ENCODE data around the gene TPM4.
A peak's percentile ranks its signal among the peaks of the same experiment; 100 is the strongest.

The TPM4 gene

GRCh38 chr19:16042533-16043085, 33.7 kb upstream of the TPM4 start:
- no peak for DNase-seq

DNA sequence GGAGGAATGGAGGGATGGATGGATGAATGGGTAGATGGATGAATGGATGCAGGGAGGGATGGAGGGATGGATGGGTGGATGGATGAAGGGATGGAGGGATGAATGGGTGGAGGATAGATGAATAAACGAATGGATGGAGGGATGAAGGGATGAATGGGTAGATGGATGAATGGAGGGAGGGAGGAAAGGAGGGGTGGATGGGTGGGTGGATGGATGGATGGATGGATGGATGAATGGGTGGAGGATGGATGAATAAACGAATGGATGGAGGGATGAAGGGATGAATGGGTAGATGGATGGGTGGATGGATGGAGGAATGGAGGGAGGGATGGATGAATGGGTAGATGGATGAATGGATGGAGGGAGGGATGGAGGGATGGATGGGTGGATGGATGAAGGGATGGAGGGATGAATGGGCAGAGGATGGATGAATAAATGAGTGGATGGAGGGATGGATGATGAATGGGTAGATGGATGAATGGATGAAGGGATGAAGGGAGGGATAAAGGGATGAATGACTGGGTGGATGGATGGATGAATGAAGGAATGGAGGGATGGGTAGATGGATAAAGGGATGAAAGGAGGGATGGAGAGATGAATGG, 33.0 kb upstream of the TPM4 start:
- DNase-seq: no peak

GRCh38 chr19:16044746-16045145, 31.5 kb upstream of the TPM4 start:
- DNase-seq: no peak

DNA sequence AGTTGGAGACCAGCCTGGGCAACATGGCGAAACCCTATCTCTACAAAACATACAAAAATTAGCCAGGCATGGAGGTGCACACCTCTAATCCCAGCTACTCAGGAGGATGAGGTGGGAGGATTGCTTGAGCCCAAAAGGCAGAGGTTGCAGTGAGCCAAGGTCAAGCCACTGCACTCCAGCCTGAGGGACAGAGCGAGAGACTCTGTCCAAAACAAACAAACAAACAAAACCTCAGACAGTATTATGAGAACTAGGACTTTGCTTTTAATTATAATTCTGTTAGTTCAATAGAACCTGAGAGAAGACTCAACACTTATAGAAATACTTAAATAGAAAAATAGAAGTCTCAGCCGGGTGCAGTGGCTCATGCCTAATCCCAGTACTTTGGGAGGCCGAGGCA, 31.1 kb upstream of the TPM4 start:
- DNase-seq: no peak

DNA sequence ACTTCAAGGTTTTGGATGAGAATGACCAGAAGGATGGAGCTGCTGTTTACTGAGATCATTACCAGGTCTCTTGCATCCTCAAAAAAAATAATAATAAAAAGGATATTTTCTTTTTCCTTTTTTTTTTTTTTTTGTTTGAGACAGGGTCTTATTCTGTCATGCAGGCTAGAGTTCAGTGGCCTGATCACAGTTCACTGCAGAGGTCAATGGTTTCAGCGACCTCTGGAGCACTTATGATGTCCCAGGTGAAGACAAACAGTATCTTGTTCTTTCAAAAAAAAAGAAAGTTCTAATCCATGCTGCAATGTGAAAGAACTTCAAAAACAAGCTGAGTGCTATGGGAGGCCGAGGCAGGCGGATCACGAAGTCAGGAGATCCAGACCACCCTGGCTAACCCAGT, 30.4 kb upstream of the TPM4 start:
- no peak for DNase-seq

DNA sequence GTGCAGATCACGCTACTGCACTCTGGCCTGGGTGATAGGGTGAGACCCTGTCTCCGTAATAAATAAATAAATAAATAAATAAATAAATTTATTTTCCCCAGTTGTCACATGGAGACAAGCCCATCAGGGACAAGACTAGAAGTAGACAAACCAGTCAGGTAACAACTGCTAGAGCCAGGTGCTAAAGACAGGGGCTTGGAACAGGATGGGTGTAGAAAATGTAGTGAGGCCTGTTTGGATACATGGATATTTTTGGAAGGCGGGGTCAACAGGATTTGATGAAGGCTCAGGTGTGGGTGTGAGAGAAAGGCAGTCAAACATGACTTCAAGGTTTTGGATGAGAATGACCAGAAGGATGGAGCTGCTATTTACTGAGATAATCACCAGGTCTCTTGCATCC, 27.7 kb upstream of the TPM4 start:
- DNase-seq: no peak

DNA sequence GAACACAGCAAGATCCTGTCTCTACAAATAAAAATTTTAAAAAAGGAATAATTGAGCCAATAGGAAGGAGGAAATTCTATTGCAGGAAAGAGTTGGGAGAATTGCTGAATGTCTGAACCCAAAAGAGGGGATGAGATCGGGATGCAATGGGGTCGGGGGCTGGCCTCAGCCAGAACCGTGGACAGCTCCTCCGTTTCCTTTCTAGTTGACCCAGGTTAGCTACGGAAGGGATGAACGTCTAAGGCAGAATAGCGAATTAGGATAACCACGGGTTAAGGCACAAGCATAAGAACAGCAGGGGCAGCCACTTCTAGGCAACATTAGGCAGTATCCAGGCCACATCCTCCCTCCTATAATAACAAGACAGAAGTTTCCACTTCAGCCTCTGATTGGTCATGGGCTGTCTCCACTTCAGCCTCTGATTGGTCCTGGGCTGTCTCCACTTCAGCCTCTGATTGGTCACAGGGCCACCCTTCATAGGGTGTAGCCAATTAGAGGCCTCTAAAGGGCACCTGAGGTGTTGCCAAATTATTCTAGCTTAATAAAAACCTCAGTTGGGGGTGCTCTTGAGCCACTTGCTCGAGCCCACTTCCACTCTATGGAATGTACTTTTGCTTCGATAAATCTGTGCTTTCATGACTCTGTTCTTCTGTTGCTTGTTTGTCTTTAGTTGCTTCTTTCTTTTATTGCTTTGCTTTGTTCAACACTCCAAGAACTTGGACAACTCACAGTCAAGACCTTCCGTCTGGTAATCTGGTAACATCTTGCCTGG, 24.9 kb upstream of the TPM4 start:
- no peak for DNase-seq

DNA sequence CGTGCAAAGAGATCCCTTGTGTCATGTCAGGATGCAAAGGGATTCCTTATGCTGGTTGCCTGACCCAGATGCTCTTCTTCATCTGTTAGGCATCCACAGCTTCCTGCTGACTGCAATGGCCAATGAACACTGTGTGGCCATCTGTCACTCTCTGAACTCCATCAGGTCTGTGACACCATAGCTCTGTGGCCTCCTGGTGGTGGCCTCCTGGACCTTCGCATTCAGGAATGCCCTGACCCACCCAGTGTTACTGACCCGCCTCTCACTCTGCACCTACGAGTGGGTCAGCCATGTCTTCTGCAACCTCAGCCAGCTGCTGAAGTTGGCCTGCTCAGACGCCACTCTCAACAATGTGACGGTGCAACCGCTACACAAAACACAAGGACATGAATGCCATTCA, 23.9 kb upstream of the TPM4 start:
- DNase-seq: no peak

DNA sequence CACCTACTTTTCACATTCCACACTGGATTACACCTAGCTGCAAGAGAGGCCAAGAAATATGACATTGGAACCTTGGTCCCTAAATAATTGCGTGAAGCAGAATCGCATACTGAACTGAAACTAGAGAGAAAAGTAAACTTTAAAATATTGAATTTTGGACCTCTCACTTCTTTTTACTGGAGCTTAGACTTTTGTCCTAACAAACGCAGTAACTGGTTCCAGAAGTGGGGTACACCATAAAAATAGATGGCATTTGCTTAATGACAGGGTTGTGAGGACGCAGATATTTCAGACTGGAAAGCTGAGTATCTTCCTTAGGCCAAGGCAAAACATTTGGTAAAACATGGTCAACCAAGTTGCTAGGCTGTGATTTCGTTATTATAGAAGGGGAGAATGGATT, 19.2 kb upstream of the TPM4 start:
- DNase-seq: no peak

GRCh38 chr19:16060294-16060693, 16.0 kb upstream of the TPM4 start:
- DNase-seq: no peak

DNA sequence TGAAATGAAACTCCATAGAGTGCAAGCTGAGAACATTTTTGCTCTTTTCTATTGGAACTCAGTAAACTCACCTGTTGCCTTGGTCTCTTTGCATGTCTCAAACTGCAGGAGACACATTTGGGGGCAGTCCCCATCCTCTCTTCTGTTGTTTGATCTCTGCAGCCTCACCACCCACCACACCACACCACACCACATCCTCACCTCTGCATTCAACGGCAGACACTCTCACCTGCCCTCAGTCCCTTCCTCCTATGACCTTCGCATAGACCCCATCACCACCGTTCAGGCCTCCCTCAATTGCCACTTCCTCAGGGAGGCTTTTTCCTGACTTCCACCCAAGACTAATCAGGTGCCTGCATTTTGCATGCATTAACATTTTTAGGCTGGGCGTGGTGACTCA, 14.4 kb upstream of the TPM4 start:
- DNase-seq: no peak

DNA sequence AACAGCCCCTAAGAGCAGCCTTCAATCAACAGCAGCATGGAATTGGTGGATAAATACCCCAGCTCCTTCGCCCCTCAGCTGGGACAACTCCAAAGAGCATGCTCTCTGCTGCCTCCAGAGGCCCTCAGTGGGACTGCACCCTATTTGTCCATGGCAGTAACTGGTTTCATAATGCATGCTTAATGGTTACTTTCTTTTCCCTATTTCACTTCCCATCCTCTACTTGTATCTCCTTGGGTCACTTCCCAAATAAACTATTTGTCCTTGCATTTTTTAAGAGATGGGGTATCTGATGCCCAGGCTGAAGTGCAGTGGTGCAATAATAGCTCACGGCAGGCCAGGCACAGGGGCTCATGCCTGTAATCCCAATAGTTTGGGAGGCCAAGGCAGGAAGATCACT, 13.5 kb upstream of the TPM4 start:
- DNase-seq: peak; percentile 14 to 16

DNA sequence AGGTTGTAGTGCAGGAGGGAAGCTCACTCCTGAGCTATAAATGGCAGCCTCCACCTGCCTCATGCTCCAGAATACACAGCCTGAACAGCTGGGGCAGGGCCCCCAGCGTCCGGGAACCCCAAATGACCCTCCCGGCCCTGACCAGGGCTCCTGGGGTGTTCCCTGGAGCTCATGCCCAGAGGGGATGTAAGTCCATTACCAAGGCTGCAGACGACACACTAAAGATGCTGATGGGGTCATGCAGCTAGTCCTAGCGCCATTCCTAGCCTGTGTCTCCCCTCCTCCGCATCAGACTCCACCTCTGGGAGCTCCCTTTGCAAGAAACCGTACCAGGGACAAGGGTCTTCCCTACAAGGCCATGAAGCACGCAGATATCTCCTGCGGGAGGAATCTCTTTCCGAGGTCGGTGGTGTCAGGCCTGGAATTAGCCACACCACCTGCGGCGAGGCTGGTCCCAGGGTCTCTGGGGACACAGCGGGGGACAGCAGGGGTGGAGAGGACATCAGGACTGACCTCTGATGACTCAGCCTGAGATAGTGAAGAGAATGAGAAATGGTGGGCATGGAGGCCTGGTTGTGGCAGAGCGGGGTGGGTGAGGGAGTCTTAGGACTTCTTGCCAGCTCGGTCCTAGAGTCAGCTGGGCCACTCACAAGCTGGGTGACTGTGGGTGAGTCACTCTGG, 11.9 kb upstream of the TPM4 start:
- no peak for DNase-seq

- DNase-seq: no peak
These were observed 9.6 kb upstream of the TPM4 start for GRCh38 chr19:16066611-16067104.

DNA sequence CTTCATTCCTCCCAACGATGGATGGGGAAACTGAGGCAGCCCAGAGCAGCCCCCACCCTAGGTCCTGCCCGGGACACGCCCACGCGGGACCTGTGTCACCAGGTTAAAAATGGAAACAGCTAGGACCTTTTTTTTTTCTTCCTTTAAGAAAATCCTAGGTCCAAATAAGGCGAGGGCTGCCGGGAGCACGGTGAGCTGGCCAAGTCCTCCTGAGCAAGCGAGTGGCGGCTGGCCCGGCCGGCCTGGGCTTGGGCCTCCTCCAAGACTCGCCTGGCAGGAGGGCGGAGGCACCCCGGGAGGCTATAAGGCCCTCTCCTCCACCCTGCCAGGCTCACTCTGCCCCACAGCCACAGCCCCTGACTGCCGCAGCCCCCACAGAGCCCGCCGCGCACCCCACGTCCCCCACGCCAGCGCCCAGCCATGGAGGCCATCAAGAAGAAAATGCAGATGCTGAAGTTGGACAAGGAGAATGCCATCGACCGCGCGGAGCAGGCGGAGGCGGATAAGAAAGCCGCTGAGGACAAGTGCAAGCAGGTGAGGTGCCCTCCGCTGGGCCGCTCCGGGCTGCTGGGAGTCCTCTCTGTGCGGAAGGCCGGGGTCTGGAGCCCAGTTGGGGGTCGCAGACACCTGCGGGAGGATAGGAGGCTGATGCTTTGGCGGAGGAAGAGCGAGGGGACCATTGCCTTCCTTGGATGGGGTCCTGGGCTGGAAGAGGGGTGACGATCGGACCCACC, 8.9 kb upstream of the TPM4 start:
- no peak for DNase-seq

- DNase-seq: no peak
These were observed 7.5 kb upstream of the TPM4 start for GRCh38 chr19:16068696-16069259.

- no peak for DNase-seq
These were observed 6.4 kb upstream of the TPM4 start for GRCh38 chr19:16069813-16070365.

- no peak for DNase-seq
These were observed 5.8 kb upstream of the TPM4 start for GRCh38 chr19:16070366-16070990.

- no peak for DNase-seq
These were observed 5.1 kb upstream of the TPM4 start for GRCh38 chr19:16071072-16071691.

DNA sequence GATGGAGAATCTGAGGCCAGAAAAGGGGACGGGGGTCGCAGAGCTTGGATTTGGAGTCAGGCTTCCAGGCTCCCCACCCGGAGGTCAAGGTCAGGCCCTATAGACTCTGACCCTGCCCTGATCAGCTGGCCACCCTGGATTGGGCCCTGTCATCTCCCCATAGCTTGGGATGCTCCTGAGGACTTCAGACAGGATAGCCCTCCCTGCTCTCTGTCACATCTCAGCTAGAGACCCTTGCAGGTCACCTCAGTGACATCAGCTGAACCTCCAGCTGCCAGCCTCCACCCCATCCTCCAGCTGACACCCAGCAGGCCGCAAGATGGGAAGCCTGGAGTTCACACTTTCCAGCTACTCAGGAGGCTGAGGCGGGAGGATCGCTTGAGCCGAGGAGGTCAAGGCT, 2.8 kb upstream of the TPM4 start:
- no peak for DNase-seq

GRCh38 chr19:16073988-16074387, 2.3 kb upstream of the TPM4 start:
- no peak for DNase-seq

Data from NCI-H2081 (cell line).